ENCODE data around the gene LRRC37A2. TPM values are rescaled to one million over a fixed set of nuclear protein-coding genes. Genes with fewer than 3 reads are reported as not detected.
"Not testable (repeated sequence)": the region's sequence is repeated elsewhere in the genome, so short reads cannot be mapped to it uniquely, and the experiment has no call there.

The LRRC37A2 gene
- 1 to 10 TPM; 2.5 to 3.7 (median 2.8) TPM for total RNA-seq (2021; fragmentation: NEBNext Ultra II Directional; extraction: Animal tissue kit (Norgen Biotek cat#: 25700))
- long read RNA-seq, partial matches to known transcripts, result 1 of 4 reads
- long read RNA-seq, other reads (novel, unspliced or antisense), result 3 of 4 reads

- H3K9me3 Mint-ChIP-seq; H3K27me3 Mint-ChIP-seq (ENCODE audit: insufficient read depth); H3K4me3 Mint-ChIP-seq; H3K36me3 Mint-ChIP-seq (ENCODE audit: low read depth); DNase-seq; H3K4me1 Mint-ChIP-seq (ENCODE audit: low read depth); H3K27ac Mint-ChIP-seq: not testable (repeated sequence)
Measured at GRCh38 chr17:46512168-46512567, at the start of gene LRRC37A2. TSS of gene LRRC37A2 (plus strand) at chr17:46512468. CDS start at chr17:46512713, 245 bp downstream.

DNA sequence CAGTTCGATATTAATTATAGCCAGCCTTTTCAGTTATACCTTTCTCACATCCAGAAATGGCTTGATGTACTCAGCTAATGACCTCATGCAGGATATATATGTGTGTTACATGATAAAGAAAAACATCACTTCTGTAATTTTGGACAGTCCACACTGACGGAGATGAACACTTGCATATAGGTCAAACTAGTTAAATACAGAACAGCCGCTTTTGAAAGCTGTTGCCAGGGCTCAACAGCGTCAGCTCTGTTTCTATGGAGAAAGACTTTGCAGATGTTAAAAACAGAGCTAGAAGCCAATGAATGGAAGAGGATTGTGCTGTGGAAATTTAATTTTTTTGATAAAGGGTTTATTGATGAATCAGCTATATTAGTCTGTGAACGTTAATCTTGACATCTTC is 44.6 kb upstream of the LRRC37A2 start:
- not testable (repeated sequence) for H3K4me3 Mint-ChIP-seq; H3K9me3 Mint-ChIP-seq; H3K27ac Mint-ChIP-seq; H3K27me3 Mint-ChIP-seq (ENCODE audit: insufficient read depth); DNase-seq; H3K4me1 Mint-ChIP-seq (ENCODE audit: low read depth); H3K36me3 Mint-ChIP-seq (ENCODE audit: low read depth)

DNA sequence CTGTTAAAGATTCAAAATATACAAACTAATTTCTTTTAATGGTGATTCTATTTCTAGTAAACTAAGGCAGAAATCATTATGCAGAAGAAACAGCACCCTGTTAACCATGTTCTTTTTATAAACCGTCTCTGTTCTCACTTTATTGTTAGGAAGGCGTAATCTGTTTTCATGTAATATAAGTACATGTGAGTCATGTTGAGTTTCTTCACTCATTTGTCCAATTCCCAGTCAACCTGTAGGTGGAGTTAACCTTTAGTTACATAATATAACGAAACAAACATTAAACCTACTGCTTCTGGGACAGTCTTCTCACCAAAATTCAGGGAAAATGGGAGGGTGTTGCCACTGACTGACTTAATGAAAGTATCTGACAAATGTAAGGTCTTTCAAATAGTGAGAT is 37.8 kb upstream of the LRRC37A2 start:
- not testable (repeated sequence) for H3K27me3 Mint-ChIP-seq (ENCODE audit: insufficient read depth); H3K27ac Mint-ChIP-seq; H3K9me3 Mint-ChIP-seq; H3K36me3 Mint-ChIP-seq (ENCODE audit: low read depth); H3K4me3 Mint-ChIP-seq; H3K4me1 Mint-ChIP-seq (ENCODE audit: low read depth); DNase-seq

- not testable (repeated sequence) for H3K9me3 Mint-ChIP-seq; H3K36me3 Mint-ChIP-seq (ENCODE audit: low read depth); H3K4me3 Mint-ChIP-seq; H3K27ac Mint-ChIP-seq; DNase-seq; H3K4me1 Mint-ChIP-seq (ENCODE audit: low read depth); H3K27me3 Mint-ChIP-seq (ENCODE audit: insufficient read depth)
Measured at GRCh38 chr17:46475583-46475982, 36.7 kb upstream of the LRRC37A2 start.

DNA sequence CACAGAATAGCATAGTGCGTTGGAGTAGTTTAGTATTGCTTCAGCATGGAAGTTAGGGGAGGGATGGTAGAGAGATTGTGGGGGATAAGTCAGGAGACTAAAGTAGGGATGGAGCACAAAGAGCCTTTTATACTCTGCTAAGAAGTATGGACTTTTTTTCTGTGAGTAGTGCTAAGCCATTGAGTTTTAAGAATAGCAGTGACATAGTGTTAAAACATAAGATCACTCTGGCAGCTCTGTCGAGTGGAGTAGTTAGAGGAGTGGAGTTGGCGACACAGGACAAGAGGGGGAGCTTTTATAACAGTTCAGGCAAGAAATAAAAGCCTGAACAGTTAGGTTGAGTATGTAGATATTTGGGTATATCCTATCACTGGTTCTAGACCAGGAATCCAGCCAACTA is 33.4 kb upstream of the LRRC37A2 start:
- not testable (repeated sequence) for DNase-seq; H3K27ac Mint-ChIP-seq; H3K27me3 Mint-ChIP-seq (ENCODE audit: insufficient read depth); H3K36me3 Mint-ChIP-seq (ENCODE audit: low read depth); H3K4me3 Mint-ChIP-seq; H3K4me1 Mint-ChIP-seq (ENCODE audit: low read depth); H3K9me3 Mint-ChIP-seq

DNA sequence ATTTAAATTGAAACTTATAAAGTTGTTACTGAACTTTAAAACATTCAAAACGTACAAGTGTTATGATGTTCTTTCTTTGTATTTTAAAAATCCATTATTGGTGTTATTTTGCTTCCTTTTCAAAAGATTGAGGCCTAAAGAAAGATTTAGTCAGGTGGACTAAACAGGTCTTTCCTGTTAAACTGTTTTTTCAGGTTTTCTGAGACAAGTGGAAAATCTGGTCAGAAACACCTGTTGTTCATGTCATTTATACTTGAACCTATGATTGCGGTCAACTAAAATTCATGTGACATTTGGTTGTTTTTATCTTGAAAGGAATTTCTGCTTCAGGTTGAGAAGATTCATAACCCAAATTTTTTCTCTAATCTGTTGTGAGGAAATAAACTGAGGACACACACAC is 31.0 kb upstream of the LRRC37A2 start:
- not testable (repeated sequence) for H3K9me3 Mint-ChIP-seq; H3K4me3 Mint-ChIP-seq; H3K27me3 Mint-ChIP-seq (ENCODE audit: insufficient read depth); H3K36me3 Mint-ChIP-seq (ENCODE audit: low read depth); H3K27ac Mint-ChIP-seq; DNase-seq; H3K4me1 Mint-ChIP-seq (ENCODE audit: low read depth)

DNA sequence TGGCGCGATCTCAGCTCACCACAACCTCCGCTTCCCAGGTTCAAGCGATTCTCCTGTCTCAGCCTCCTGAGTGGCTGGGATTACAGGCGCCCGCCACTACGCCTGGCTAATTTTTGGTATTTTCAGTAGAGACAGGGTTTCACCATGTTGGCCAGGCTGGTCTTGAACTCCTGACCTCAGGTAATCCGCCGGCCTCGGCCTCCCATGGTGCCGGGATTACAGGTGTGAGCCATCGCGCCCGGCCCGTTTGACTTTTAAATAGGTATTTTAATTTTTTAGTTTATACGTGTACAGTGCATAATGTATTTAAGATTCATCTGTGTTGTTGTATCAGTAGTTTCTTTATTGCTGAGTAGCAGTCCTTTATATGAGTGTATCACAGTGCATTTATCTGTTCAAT is 20.2 kb upstream of the LRRC37A2 start:
- H3K27me3 Mint-ChIP-seq (ENCODE audit: insufficient read depth); DNase-seq; H3K9me3 Mint-ChIP-seq; H3K4me1 Mint-ChIP-seq (ENCODE audit: low read depth); H3K36me3 Mint-ChIP-seq (ENCODE audit: low read depth); H3K27ac Mint-ChIP-seq; H3K4me3 Mint-ChIP-seq: not testable (repeated sequence)

DNA sequence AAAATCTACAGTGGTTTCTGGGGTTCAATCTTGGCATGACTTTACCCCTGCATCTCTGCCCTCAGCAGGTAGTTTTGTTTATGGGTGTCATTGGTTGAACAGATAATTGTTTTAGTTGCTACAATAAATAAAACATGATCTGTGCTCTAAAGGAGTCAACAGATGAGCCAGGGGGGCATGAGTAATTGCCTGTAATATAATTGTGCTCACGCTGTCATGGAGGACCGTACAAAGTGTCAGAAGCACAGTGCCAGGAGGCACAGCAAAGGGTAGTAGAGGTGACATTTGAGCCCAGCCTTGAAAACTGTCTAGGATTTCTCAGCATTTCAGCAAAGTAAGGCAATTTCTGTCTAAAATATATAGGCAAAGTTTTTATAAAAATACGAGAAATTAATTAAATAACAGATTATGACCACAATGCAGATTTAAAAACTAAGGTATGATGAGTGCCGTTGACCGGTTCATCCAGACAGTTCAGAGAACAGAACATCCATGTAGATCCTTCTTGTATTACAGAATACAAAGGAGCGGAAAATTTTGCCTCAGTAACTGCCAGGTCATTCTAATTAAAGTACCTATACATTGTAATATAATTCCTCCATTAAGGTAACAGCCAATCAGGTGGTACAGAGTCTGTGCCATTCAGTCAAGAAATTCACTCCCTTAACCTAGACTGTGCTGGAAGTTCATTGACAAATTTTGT is 12.7 kb upstream of the LRRC37A2 start:
- not testable (repeated sequence) for H3K4me1 Mint-ChIP-seq (ENCODE audit: low read depth); H3K36me3 Mint-ChIP-seq (ENCODE audit: low read depth); H3K27ac Mint-ChIP-seq; H3K4me3 Mint-ChIP-seq; H3K27me3 Mint-ChIP-seq (ENCODE audit: insufficient read depth); H3K9me3 Mint-ChIP-seq; DNase-seq

GRCh38 chr17:46505896-46506295 is 6.4 kb upstream of the LRRC37A2 start:
- not testable (repeated sequence) for H3K36me3 Mint-ChIP-seq (ENCODE audit: low read depth); H3K4me1 Mint-ChIP-seq (ENCODE audit: low read depth); DNase-seq; H3K27me3 Mint-ChIP-seq (ENCODE audit: insufficient read depth); H3K27ac Mint-ChIP-seq; H3K9me3 Mint-ChIP-seq; H3K4me3 Mint-ChIP-seq

DNA sequence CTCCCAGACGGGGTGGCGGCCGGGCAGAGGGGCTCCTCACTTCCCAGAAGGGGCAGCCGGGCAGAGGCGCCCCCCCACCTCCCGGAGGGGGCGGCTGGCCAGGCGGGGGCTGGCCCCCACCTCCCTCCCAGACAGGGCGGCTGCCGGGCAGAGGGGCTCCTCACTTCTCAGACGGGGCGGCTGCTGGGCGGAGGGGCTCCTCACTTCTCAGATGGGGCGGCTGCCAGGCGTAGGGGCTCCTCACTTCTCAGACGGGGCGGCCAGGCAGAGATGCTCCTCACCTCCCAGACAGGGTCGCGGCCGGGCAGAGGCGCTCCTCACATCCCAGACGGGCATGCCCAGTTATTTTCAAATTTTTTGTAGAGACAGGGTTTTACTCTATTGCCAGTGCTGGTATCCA is 22.4 kb downstream of the LRRC37A2 start:
- not testable (repeated sequence) for H3K27ac Mint-ChIP-seq; DNase-seq; H3K36me3 Mint-ChIP-seq (ENCODE audit: low read depth); H3K9me3 Mint-ChIP-seq; H3K4me3 Mint-ChIP-seq; H3K27me3 Mint-ChIP-seq (ENCODE audit: insufficient read depth); H3K4me1 Mint-ChIP-seq (ENCODE audit: low read depth)

GRCh38 chr17:46548607-46549006 is 36.3 kb downstream of the LRRC37A2 start:
- H3K36me3 Mint-ChIP-seq (ENCODE audit: low read depth); H3K27me3 Mint-ChIP-seq (ENCODE audit: insufficient read depth): not testable (repeated sequence)

GRCh38 chr17:46559155-46559554 is 46.9 kb downstream of the LRRC37A2 start:
- not testable (repeated sequence) for H3K36me3 Mint-ChIP-seq (ENCODE audit: low read depth); DNase-seq; H3K27me3 Mint-ChIP-seq (ENCODE audit: insufficient read depth); H3K27ac Mint-ChIP-seq; H3K4me1 Mint-ChIP-seq (ENCODE audit: low read depth); H3K9me3 Mint-ChIP-seq; H3K4me3 Mint-ChIP-seq

More at GRCh38 chr17:46548607-46549006, 36.3 kb downstream of the LRRC37A2 start:
- not testable (repeated sequence) for H3K4me1 Mint-ChIP-seq (ENCODE audit: low read depth); H3K4me3 Mint-ChIP-seq; H3K9me3 Mint-ChIP-seq; H3K27ac Mint-ChIP-seq; DNase-seq

- not testable (repeated sequence) for H3K4me3 Mint-ChIP-seq; H3K9me3 Mint-ChIP-seq; DNase-seq; H3K27me3 Mint-ChIP-seq (ENCODE audit: insufficient read depth); H3K27ac Mint-ChIP-seq; H3K36me3 Mint-ChIP-seq (ENCODE audit: low read depth); H3K4me1 Mint-ChIP-seq (ENCODE audit: low read depth)
Measured at GRCh38 chr17:46560048-46560447, 47.8 kb downstream of the LRRC37A2 start.

DNA sequence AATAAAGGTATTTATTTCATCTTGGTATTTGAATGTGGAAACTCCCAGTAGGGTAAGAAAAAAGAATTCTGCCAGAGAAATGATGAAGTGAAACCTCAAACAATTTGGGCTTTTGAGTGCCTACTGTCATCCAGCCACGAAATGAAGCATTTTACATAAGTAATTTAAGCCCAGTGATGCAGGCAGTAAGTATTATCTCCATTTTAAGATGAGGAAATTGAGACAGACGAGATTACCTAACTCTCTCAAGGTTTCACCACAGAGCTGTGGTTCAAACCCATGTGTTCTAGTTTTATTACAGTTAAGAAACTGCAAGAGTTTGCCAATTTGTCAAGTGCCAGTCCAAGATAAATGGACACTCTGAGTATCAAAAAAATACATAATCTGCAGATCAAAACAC is 54.0 kb downstream of the LRRC37A2 start:
- not testable (repeated sequence) for H3K9me3 Mint-ChIP-seq; H3K36me3 Mint-ChIP-seq (ENCODE audit: low read depth); H3K27ac Mint-ChIP-seq; H3K4me3 Mint-ChIP-seq; H3K4me1 Mint-ChIP-seq (ENCODE audit: low read depth); DNase-seq; H3K27me3 Mint-ChIP-seq (ENCODE audit: insufficient read depth)

DNA sequence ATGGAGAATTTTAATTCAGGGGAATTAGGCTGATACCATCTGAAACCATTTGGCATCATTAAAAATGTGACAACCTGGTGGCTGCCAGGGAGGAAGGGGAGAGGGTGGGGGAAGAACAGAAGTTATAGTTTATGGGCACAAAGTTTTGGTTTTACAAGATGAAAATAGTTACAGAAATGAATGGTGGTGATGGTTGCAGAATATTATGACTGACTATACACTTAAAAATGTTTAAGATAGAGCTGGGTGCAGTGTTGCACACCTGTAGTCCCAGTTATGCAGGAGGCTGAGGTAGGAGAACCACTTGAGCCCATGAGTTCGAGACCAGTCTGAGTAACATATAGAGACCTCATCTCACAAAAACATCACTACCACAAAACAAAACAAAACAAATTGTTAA is 54.7 kb downstream of the LRRC37A2 start:
- not testable (repeated sequence) for H3K27me3 Mint-ChIP-seq (ENCODE audit: insufficient read depth); H3K27ac Mint-ChIP-seq; DNase-seq; H3K36me3 Mint-ChIP-seq (ENCODE audit: low read depth); H3K4me1 Mint-ChIP-seq (ENCODE audit: low read depth); H3K9me3 Mint-ChIP-seq; H3K4me3 Mint-ChIP-seq

Measured in HFFc6 (cell line).